SK-N-SH (cell line): Measurements from ENCODE around the gene TADA3. TPM values are rescaled to one million over a fixed set of nuclear protein-coding genes. Genes with fewer than 3 reads are reported as not detected.

Source experiments
- CTCF ChIA-PET: fragments of 300-600, 350-600 bp; formaldehyde crosslinking; extraction: SDS; loops from one replicate; lab custom pipeline; 2021; lab: Yijun Ruan, JAX
- POLR2A ChIA-PET: fragments of 350-600 bp; sonication (Branson Sonifier 250); formaldehyde crosslinking; extraction: SDS; loops from one replicate; lab custom pipeline; 2020; ENCODE audit warnings: antibody characterized with exemption, inconsistent platforms; lab: Yijun Ruan, JAX
- DNase-seq: peaks from one replicate; pipeline ENCODE4 v3.0.0; 2012
- H2AFZ ChIP-seq: fragments of 200-600 bp; sonication (generic); 2 replicates; pipeline ENCODE4 v1.8.1; 2016; ENCODE audit warnings: antibody characterized with exemption, mild to moderate bottlenecking, low read depth
- H3F3A ChIP-seq: fragments of 200-600 bp; sonication (generic); replicated peaks from 2 replicates; pipeline ENCODE3; 2016; ENCODE audit warnings: antibody characterized with exemption, mild to moderate bottlenecking; ENCODE audit not compliant: insufficient read depth
- H3K27ac ChIP-seq, 2 experiments: fragments of 200-500 bp in 1 of 2; fragments of 200-600 bp in 1 of 2; sonication (Bioruptor generic) in 1 of 2; sonication (generic), shearing (Covaris generic) in 1 of 2; 2 replicates each; pipeline versions ENCODE4 v1.5.1 to v1.6.1; 2014 to 2016; ENCODE audit warnings: low read depth in 2 of 2, inconsistent platforms in 1 of 2, low read length in 1 of 2, mild to moderate bottlenecking in 1 of 2, mixed read lengths in 1 of 2
- H3K27me3 ChIP-seq: fragments of 200-600 bp; sonication (generic), shearing (Covaris generic); 2 replicates; pipeline ENCODE4 v1.6.1; 2016; ENCODE audit warnings: mixed run types; ENCODE audit not compliant: insufficient read depth
- H3K36me3 ChIP-seq, 2 experiments: fragments of 200-500 bp in 1 of 2; fragments of 200-600 bp in 1 of 2; sonication (Bioruptor generic) in 1 of 2; sonication (generic) in 1 of 2; replicated peaks in 1 of 2; 2 replicates each; pipeline versions ENCODE3 to v1.5.1; 2014 to 2016; ENCODE audit warnings: low read length in 1 of 2, mild to moderate bottlenecking in 1 of 2; ENCODE audit not compliant: insufficient read depth in 2 of 2, control insufficient read depth in 1 of 2
- H3K4me1 ChIP-seq, 2 experiments: fragments of 200-500 bp in 1 of 2; fragments of 200-600 bp in 1 of 2; sonication (Bioruptor generic) in 1 of 2; sonication (generic), shearing (Covaris generic) in 1 of 2; 2 replicates each; pipeline versions ENCODE4 v1.5.1 to v1.6.1; 2014 to 2016; ENCODE audit warnings: low read depth in 1 of 2, low read length in 1 of 2, mixed run types in 1 of 2; ENCODE audit not compliant: insufficient read depth in 2 of 2, control insufficient read depth in 1 of 2
- H3K4me2 ChIP-seq: fragments of 200-600 bp; sonication (generic), shearing (Covaris generic); 2 replicates; pipeline ENCODE4 v1.6.1; 2017; ENCODE audit warnings: mixed run types
- H3K4me3 ChIP-seq, 2 experiments: fragments of 200-500 bp in 1 of 2; fragments of 200-600 bp in 1 of 2; sonication (Bioruptor generic) in 1 of 2; sonication (generic), shearing (Covaris generic) in 1 of 2; 2 replicates each; pipeline versions ENCODE4 v1.5.1 to v1.8.1; 2014 to 2016; ENCODE audit warnings: low read depth in 2 of 2, inconsistent platforms in 1 of 2, low read length in 1 of 2, mild to moderate bottlenecking in 1 of 2, mixed read lengths in 1 of 2, moderate library complexity in 1 of 2
- H3K79me2 ChIP-seq: fragments of 200-600 bp; sonication (generic); 2 replicates; pipeline ENCODE4 v1.8.1; 2017; ENCODE audit warnings: mild to moderate bottlenecking; ENCODE audit not compliant: insufficient read depth
- H3K9ac ChIP-seq: fragments of 200-600 bp; sonication (generic); 2 replicates; pipeline ENCODE4 v1.6.1; 2017; ENCODE audit warnings: mixed run types
- H3K9me2 ChIP-seq: fragments of 200-600 bp; sonication (generic); 2 replicates; pipeline ENCODE4 v1.6.1; 2017; ENCODE audit warnings: mixed run types
- H3K9me3 ChIP-seq: fragments of 200-600 bp; sonication (generic); 2 replicates; pipeline ENCODE4 v1.6.1; 2017; ENCODE audit warnings: mixed run types, mild to moderate bottlenecking, moderate library complexity
- H4K20me1 ChIP-seq: fragments of 200-600 bp; sonication (generic); 2 replicates; pipeline ENCODE4 v1.6.1; 2017; ENCODE audit warnings: mild to moderate bottlenecking, mixed run types; ENCODE audit not compliant: insufficient read depth
- CHD2 ChIP-seq: fragments of 150-350 bp; IDR thresholded peaks from 2 replicates; pipeline ENCODE4 v1.6.1; 2018; ENCODE audit warnings: low read length; ENCODE audit not compliant: partially characterized antibody
- ELF1 ChIP-seq: IDR thresholded peaks from 2 replicates; pipeline ENCODE4 v1.4.0; 2012
- EP300 ChIP-seq, 2 experiments: IDR thresholded peaks; 2 replicates each; pipeline versions ENCODE4 v1.4.0 to v1.6.1; 2012; ENCODE audit warnings: borderline replicate concordance in 1 of 2, low read depth in 1 of 2, low read length in 1 of 2
- GABPA ChIP-seq: IDR thresholded peaks from 2 replicates; pipeline ENCODE4 v1.4.0; 2012; ENCODE audit warnings: low read depth, mild to moderate bottlenecking
- GATA2 ChIP-seq: sonication (generic); formaldehyde crosslinking; IDR thresholded peaks from 2 replicates; pipeline ENCODE4 v1.5.0; 2020; ENCODE audit warnings: mild to moderate bottlenecking, missing genetic modification reagents
- JUND ChIP-seq: IDR thresholded peaks from 2 replicates; pipeline ENCODE4 v1.4.0; 2012
- MXI1 ChIP-seq: IDR thresholded peaks from 2 replicates; pipeline ENCODE4 v1.6.1; 2012; ENCODE audit warnings: mild to moderate bottlenecking, low read depth, low read length, improper control_type of control experiment
- PBX3 ChIP-seq: IDR thresholded peaks from 2 replicates; pipeline ENCODE4; 2012
- RAD21 ChIP-seq: IDR thresholded peaks from 2 replicates; pipeline ENCODE4 v1.6.1; 2012; ENCODE audit warnings: mild to moderate bottlenecking, low read length
- RCOR1 ChIP-seq: fragments of 150-350 bp; IDR thresholded peaks from 2 replicates; pipeline ENCODE4 v1.6.1; 2017; ENCODE audit warnings: antibody characterized with exemption, low read length
- REST ChIP-seq: IDR thresholded peaks from 2 replicates; pipeline ENCODE4 v1.6.1; 2012; ENCODE audit warnings: mild to moderate bottlenecking, low read depth, low read length, moderate library complexity
- RFX5 ChIP-seq: IDR thresholded peaks from 2 replicates; pipeline ENCODE4 v1.6.1; 2012; ENCODE audit warnings: mild to moderate bottlenecking, improper control_type of control experiment, low read length
- RXRA ChIP-seq: IDR thresholded peaks from 2 replicates; pipeline ENCODE4 v1.4.0; 2012; ENCODE audit warnings: low read depth, mild to moderate bottlenecking, borderline replicate concordance
- SIN3A ChIP-seq: IDR thresholded peaks from 2 replicates; pipeline ENCODE4 v1.6.1; 2012; ENCODE audit warnings: low read depth, mild to moderate bottlenecking, low read length, moderate library complexity, borderline replicate concordance
- USF1 ChIP-seq: IDR thresholded peaks from 2 replicates; pipeline ENCODE4 v1.4.0; 2012; ENCODE audit warnings: low read depth, borderline replicate concordance
- WGBS: methylation state at CpG from one replicate; pipeline ENCODE4 v1.1.6; 2017; ENCODE audit warnings: low lambda C conversion rate; 5-methylcytosine and 5-hydroxymethylcytosine counted together
- polyA plus RNA-seq, 3 experiments: library from polyadenylated mRNA; depleted of rRNA; stranded (reverse); fragments of >200 nt; gene quantifications; 2 replicates each; pipeline ENCODE4 v1.2.3, GENCODE V29; 2012

TADA3 gene
- polyA plus RNA-seq, 1 of the 3 experiments (the other 2 are of a cell fraction): 102 TPM

- Histone ChIP-seq H3K27me3 (no peaks in the 10 kb centered on the region), H3K4me3 (peak overlapping the region; percentile 82 to 96; a peak in 3 of 4 replicates), H4K20me1 (peaks cover 4% of the 10 kb centered on the region; the same call in 1 of the 2 replicates), H3K9ac (peak overlapping the region; percentile 98; the same call in 1 of the 2 replicates), H3K36me3 (peaks cover 43 to 44% of the 10 kb centered on the region in 2 experiments), H3K4me2 (peak overlapping the region; percentile 83), H3K9me3 (no peaks in the 10 kb centered on the region), H2AFZ (no peak overlapping the region), H3K27ac (no peak overlapping the region), H3K79me2 (peaks cover 54% of the 10 kb centered on the region), H3F3A (no peaks in the 10 kb centered on the region), H3K4me1 (peaks cover 10 to 13% of the 10 kb centered on the region in 2 experiments; a peak in 1 of 4 replicates), H3K9me2 (no peaks in the 10 kb centered on the region)
- 81% methylated on average over 4 of the region's 11 CpGs for WGBS
- no peak for DNase-seq
- TF ChIP-seq RAD21: no peak
- no peak for TF ChIP-seq RXRA
- no peak for TF ChIP-seq SIN3A
- TF ChIP-seq PBX3: no peak
- no peak for TF ChIP-seq RCOR1
- TF ChIP-seq CHD2: no peak
- TF ChIP-seq JUND: no peak
- no peak for TF ChIP-seq RFX5
- no peak for TF ChIP-seq EP300 (IDR thresholded peaks at IDR 0.05; ENCODE audit: borderline replicate concordance in 1 of 2, low read depth in 1 of 2, low read length in 1 of 2)
- TF ChIP-seq GABPA: no peak
- no peak for TF ChIP-seq USF1
- no peak for TF ChIP-seq REST
- TF ChIP-seq ELF1: no peak
- no peak for TF ChIP-seq MXI1
- no peak for TF ChIP-seq GATA2 (CRISPR knock-in tag)
- ChIA-PET POLR2A (interaction anchor here (0.6 to 0.7 kb wide), 2 partner anchors 22 to 27 kb away, joined by 3 to 4 read pairs; no protein-coding TSS in a partner anchor), CTCF (interaction anchor here (1.0 to 1.1 kb wide), 2 partner anchors 9 to 10 kb away, joined by 3 read pairs; no protein-coding TSS in a partner anchor)
Observed at GRCh38 chr3:9791127-9791526, 1.1 kb downstream of the TADA3 start.
